IMR-90 (cell line): ENCODE data around the gene BOLA1. TPM values are rescaled to one million over a fixed set of nuclear protein-coding genes. Genes with fewer than 3 reads are reported as not detected.
A peak's percentile ranks its signal among the peaks of the same experiment; 100 is the strongest.

ENCODE experiments used
- ATAC-seq: fragments of 200-7000 bp; cut with Tn5 transposase; 2 replicates; pipeline ENCODE4 v1.9.1; 2020; ENCODE audit warnings: low read depth, mild to moderate bottlenecking, moderate library complexity
- BruUV-seq: library from RNA; stranded (reverse); fragments of 400-500 nt; replicated peaks from 2 replicates; lab custom pipeline; 2021; lab: Mats Ljungman, UMichigan
- CTCF ChIA-PET: fragments of 300-600 bp; formaldehyde crosslinking; extraction: SDS; loops from one replicate; lab custom pipeline; 2021; ENCODE audit warnings: antibody characterized with exemption; lab: Yijun Ruan, JAX
- POLR2A ChIA-PET: fragments of 300-600 bp; sonication (Branson Sonifier 250); formaldehyde crosslinking; loops from one replicate; lab custom pipeline; 2022; ENCODE audit warnings: antibody characterized with exemption; ENCODE audit not compliant: unreplicated experiment; lab: Charles Lee
- DNase-seq: peaks from one replicate; pipeline ENCODE4 v3.0.0; 2013
- H2AFZ ChIP-seq: replicated peaks from 2 replicates; pipeline ENCODE3; 2013; ENCODE audit warnings: low read length, mild to moderate bottlenecking; ENCODE audit not compliant: poor library complexity
- H2AK5ac ChIP-seq: 2 replicates; pipeline ENCODE4 v1.6.1; 2013; ENCODE audit warnings: low read depth, low read length, inconsistent platforms
- H2AK9ac ChIP-seq: replicated peaks from 2 replicates; pipeline ENCODE3; 2013; ENCODE audit warnings: mild to moderate bottlenecking, low read depth, low read length, moderate library complexity; ENCODE audit not compliant: poor library complexity
- H2BK120ac ChIP-seq: 2 replicates; pipeline ENCODE4 v1.6.1; 2013; ENCODE audit warnings: low read depth, low read length, inconsistent platforms
- H2BK15ac ChIP-seq: 3 replicates; pipeline ENCODE4 v1.6.1; 2013; ENCODE audit warnings: low read depth, low read length, inconsistent platforms
- H2BK20ac ChIP-seq: 2 replicates; pipeline ENCODE4 v1.6.1; 2013; ENCODE audit warnings: low read depth, mild to moderate bottlenecking, inconsistent platforms, low read length, moderate library complexity
- H2BK5ac ChIP-seq: 2 replicates; pipeline ENCODE4 v1.6.1; 2013; ENCODE audit warnings: mild to moderate bottlenecking, low read depth, low read length, inconsistent platforms; ENCODE audit not compliant: poor library complexity, severe bottlenecking
- H3K14ac ChIP-seq: replicated peaks from 2 replicates; pipeline ENCODE4 v1.6.1; 2013; ENCODE audit warnings: low read depth, low read length, inconsistent platforms
- H3K18ac ChIP-seq: 2 replicates; pipeline ENCODE4 v1.6.1; 2013; ENCODE audit warnings: low read depth, low read length, control low read depth
- H3K23ac ChIP-seq: 2 replicates; pipeline ENCODE4 v1.6.1; 2013; ENCODE audit warnings: low read depth, low read length, inconsistent platforms
- H3K27ac ChIP-seq: 2 replicates; pipeline ENCODE4 v1.5.1; 2013; ENCODE audit warnings: mild to moderate bottlenecking, control low read depth, low read length; ENCODE audit not compliant: insufficient read depth
- H3K27me3 ChIP-seq: 2 replicates; pipeline ENCODE4 v1.6.1; 2013; ENCODE audit warnings: low read length; ENCODE audit not compliant: control insufficient read depth, insufficient read depth
- H3K36me3 ChIP-seq: 2 replicates; pipeline ENCODE4 v1.6.1; 2013; ENCODE audit warnings: low read length, mixed read lengths; ENCODE audit not compliant: control insufficient read depth, insufficient read depth
- H3K4ac ChIP-seq: 2 replicates; pipeline ENCODE4 v1.6.1; 2013; ENCODE audit warnings: low read depth, low read length, inconsistent platforms
- H3K4me1 ChIP-seq: 2 replicates; pipeline ENCODE4 v1.6.1; 2013; ENCODE audit warnings: low read length, mixed read lengths; ENCODE audit not compliant: control insufficient read depth, insufficient read depth
- H3K4me2 ChIP-seq: 2 replicates; pipeline ENCODE4 v1.6.1; 2013; ENCODE audit warnings: low read depth, mild to moderate bottlenecking, control low read depth, low read length, moderate library complexity
- H3K4me3 ChIP-seq: 2 replicates; pipeline ENCODE4 v1.5.1; 2013; ENCODE audit warnings: low read depth, mild to moderate bottlenecking, control low read depth, low read length, moderate library complexity; ENCODE audit not compliant: insufficient read depth
- H3K56ac ChIP-seq: 2 replicates; pipeline ENCODE4 v1.6.1; 2013; ENCODE audit warnings: low read length, inconsistent platforms; ENCODE audit not compliant: insufficient read depth; ENCODE audit errors: extremely low read depth
- H3K79me1 ChIP-seq, 2 experiments: 2 replicates each; pipeline ENCODE4 v1.6.1; 2013; ENCODE audit warnings: low read length in 2 of 2, inconsistent platforms in 1 of 2, low read depth in 1 of 2
- H3K9ac ChIP-seq: 2 replicates; pipeline ENCODE4 v1.6.1; 2013; ENCODE audit warnings: low read depth, low read length, control low read depth
- H3K9me1 ChIP-seq: 2 replicates; pipeline ENCODE4 v1.6.1; 2013; ENCODE audit warnings: low read length, inconsistent platforms; ENCODE audit not compliant: insufficient read depth
- H3K9me3 ChIP-seq: 2 replicates; pipeline ENCODE4 v1.6.1; 2013; ENCODE audit warnings: low read length; ENCODE audit not compliant: control insufficient read depth, insufficient read depth
- H4K20me1 ChIP-seq: 2 replicates; pipeline ENCODE4 v1.6.1; 2013; ENCODE audit warnings: low read length, inconsistent platforms; ENCODE audit not compliant: insufficient read depth
- H4K5ac ChIP-seq: 2 replicates; pipeline ENCODE4 v1.6.1; 2013; ENCODE audit warnings: mild to moderate bottlenecking, low read depth, low read length, control low read depth
- H4K8ac ChIP-seq, 2 experiments: 2 replicates each; pipeline ENCODE4 v1.6.1; 2013; ENCODE audit warnings: low read depth in 2 of 2, low read length in 2 of 2, control low read depth in 1 of 2, inconsistent platforms in 1 of 2
- H4K91ac ChIP-seq: 2 replicates; pipeline ENCODE4 v1.6.1; 2013; ENCODE audit warnings: low read depth, low read length, inconsistent platforms; ENCODE audit not compliant: insufficient read depth
- MAFK ChIP-seq: IDR thresholded peaks from 2 replicates; pipeline ENCODE4 v1.6.1; 2012; ENCODE audit warnings: low read depth, low read length, improper control_type of control experiment
- MAZ ChIP-seq: IDR thresholded peaks from 2 replicates; pipeline ENCODE4 v1.6.1; 2012; ENCODE audit warnings: low read depth, mild to moderate bottlenecking, low read length, improper control_type of control experiment, moderate library complexity, borderline replicate concordance
- MXI1 ChIP-seq: IDR thresholded peaks from 2 replicates; pipeline ENCODE4 v1.6.1; 2012; ENCODE audit warnings: low read depth, mild to moderate bottlenecking, low read length, moderate library complexity, borderline replicate concordance
- POLR2A ChIP-seq: IDR thresholded peaks from 2 replicates; pipeline ENCODE4 v1.6.1; 2012; ENCODE audit warnings: mild to moderate bottlenecking, low read depth, low read length
- WGBS, 2 experiments: methylation state at CpG; one replicate each; pipeline versions ENCODE4 v1.1.5 to v1.1.7; 2013; ENCODE audit warnings: missing lambda C conversion rate in 2 of 2; ENCODE audit not compliant: insufficient read length in 1 of 2; ENCODE audit errors: extremely low coverage in 2 of 2; 5-methylcytosine and 5-hydroxymethylcytosine counted together
- dilution Hi-C: fragments of 300-500 bp; cut with HindIII; formaldehyde crosslinking; loops from one replicate; pipeline ENCODE4 v1.14.3; 2018; ENCODE audit warnings: low sequenced_read_pairs; ENCODE audit not compliant: unreplicated experiment
- in situ Hi-C: fragments of 300-500 bp; cut with MboI; formaldehyde crosslinking; loops from 3 replicates; pipeline ENCODE4 v1.14.3; 2019; ENCODE audit warnings: low sequenced_read_pairs, inconsistent platforms, mixed read lengths
- intact Hi-C: fragments of 100-400 bp; cut with micrococcal nuclease; formaldehyde crosslinking; loops from 2 replicates; pipeline ENCODE4 v1.10.0; 2022
- polyA plus RNA-seq, 3 experiments: library from polyadenylated mRNA; depleted of rRNA; stranded (reverse); fragments of >200 nt; gene quantifications; 2 replicates each; pipeline ENCODE4 v1.2.3, GENCODE V29; 2012; ENCODE audit warnings: low replicate concordance in 1 of 3
- total RNA-seq: library from RNA; depleted of rRNA; stranded (reverse); fragments of >200 nt; gene quantifications from 2 replicates; pipeline ENCODE4 v1.2.3, GENCODE V29; 2012
- TF ChIP-seq, protein P1 (sequence below): conservative IDR thresholded peaks from 2 replicates; pipeline ENCODE4 v1.5.1; 2012; ENCODE audit warnings: mild to moderate bottlenecking, low read depth, low read length, improper control_type of control experiment

The BOLA1 gene
- total and polyA plus RNA-seq, 2 of the 4 experiments (the other 2 are of a cell fraction), result 3.4 to 12.6 TPM

DNA sequence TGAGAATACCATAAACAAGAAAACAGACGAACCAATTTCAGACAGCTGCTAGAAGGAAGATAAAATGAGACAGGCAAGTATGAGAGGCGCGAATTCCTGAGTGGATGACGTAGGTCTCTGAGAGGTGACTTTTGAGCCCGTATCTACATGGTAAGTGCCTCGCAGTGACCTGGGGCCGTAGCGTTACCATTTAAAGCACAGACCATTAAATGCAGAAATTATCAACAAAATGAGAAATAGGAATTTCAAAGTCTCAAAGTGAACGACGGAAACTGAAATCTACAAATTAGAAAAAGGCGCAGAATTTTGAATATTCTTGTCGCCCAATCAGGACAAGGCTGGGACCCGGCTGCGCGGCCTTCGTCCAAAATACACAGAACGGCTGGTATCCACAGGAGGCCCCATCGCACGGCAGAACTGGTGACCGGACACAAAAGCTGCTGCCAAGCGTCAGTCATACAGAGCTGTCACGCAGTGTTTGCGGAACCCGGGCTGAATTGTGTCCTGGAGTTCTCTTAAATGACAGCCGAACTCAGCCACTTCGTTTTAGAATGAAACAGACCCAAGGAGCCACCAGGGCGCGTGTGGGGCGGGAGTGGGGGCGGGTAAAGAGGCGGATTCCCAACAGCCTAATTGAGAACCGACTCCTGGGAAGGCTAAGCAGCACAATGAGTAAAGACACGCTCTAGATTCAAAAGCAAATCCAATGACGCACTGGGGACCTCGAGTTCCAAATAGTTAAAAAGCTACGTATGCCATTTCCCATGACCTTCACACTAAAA lies 13.8 kb upstream of the BOLA1 start:
- Histone ChIP-seq H4K20me1 (peaks cover 15% of the 10 kb centered on the region), H3K9me3 (no peaks in the 10 kb centered on the region), H3K79me1 (peaks cover 3 to 19% of the 10 kb centered on the region in 2 experiments), H3K14ac (peak overlapping the region; percentile 85), H2BK5ac (peak overlapping the region; percentile 53), H3K9ac (peak overlapping the region; percentile 64), H2BK15ac (no peak overlapping the region; the same call in 2 of the 3 replicates), H2BK20ac (no peak overlapping the region), H3K4ac (peak overlapping the region; percentile 49), H3K9me1 (no peaks in the 10 kb centered on the region), H3K23ac (peak overlapping the region; percentile 90), H3K56ac (peak overlapping the region; percentile 71), H3K27me3 (no peaks in the 10 kb centered on the region), H2BK120ac (peak overlapping the region; percentile 43; the same call in 1 of the 2 replicates), H2AFZ (peak overlapping the region; percentile 75), H3K27ac (peak overlapping the region; percentile 65), H3K4me3 (peak overlapping the region; percentile 47), H3K18ac (peak overlapping the region; percentile 12; the same call in 1 of the 2 replicates), H4K8ac (peak overlapping the region; percentile 22 to 47; a peak in 2 of 4 replicates), H2AK9ac (peak overlapping the region; percentile 49), H4K91ac (peak overlapping the region; percentile 13), H2AK5ac (peak overlapping the region; percentile 46), H3K4me2 (peak overlapping the region; percentile 97), H4K5ac (no peak overlapping the region), H3K36me3 (no peaks in the 10 kb centered on the region), H3K4me1 (peaks cover 3% of the 10 kb centered on the region; the same call in 1 of the 2 replicates)
- dilution Hi-C loops, result no loop called here
- ChIA-PET POLR2A (interaction anchor here (0.6 to 2.9 kb wide), 4 partner anchors 37 to 725 kb away, joined by 3 to 16 read pairs (median 4); no protein-coding TSS in a partner anchor), CTCF (no interaction called here)
- TF ChIP-seq MAZ (peak; percentile 33), MAFK (no peak), POLR2A (peak; percentile 91), MXI1 (peak; percentile 31; the same call in 1 of the 2 replicates)
- TF ChIP-seq, protein P1, sequence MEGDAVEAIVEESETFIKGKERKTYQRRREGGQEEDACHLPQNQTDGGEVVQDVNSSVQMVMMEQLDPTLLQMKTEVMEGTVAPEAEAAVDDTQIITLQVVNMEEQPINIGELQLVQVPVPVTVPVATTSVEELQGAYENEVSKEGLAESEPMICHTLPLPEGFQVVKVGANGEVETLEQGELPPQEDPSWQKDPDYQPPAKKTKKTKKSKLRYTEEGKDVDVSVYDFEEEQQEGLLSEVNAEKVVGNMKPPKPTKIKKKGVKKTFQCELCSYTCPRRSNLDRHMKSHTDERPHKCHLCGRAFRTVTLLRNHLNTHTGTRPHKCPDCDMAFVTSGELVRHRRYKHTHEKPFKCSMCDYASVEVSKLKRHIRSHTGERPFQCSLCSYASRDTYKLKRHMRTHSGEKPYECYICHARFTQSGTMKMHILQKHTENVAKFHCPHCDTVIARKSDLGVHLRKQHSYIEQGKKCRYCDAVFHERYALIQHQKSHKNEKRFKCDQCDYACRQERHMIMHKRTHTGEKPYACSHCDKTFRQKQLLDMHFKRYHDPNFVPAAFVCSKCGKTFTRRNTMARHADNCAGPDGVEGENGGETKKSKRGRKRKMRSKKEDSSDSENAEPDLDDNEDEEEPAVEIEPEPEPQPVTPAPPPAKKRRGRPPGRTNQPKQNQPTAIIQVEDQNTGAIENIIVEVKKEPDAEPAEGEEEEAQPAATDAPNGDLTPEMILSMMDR, result no peak
- intact Hi-C loops, result no loop called here
- peak; percentile 18 for ATAC-seq
- in situ Hi-C loops, result no loop called here
- 0% methylated on average over 16 of the region's 36 CpGs; no CpG with 5 or more reads in 1 of the 2 experiments for WGBS, 2 experiments
- peak; percentile 84 for DNase-seq
- BruUV-seq, result no TSS peak
